Endothelial cell of umbilical vein (primary cell): ENCODE data around the gene VRK2. TPM values are rescaled to one million over a fixed set of nuclear protein-coding genes. Genes with fewer than 3 reads are reported as not detected.

Experiments used
- BruUV-seq: library from RNA; stranded (reverse); fragments of 400-500 nt; replicated peaks from 2 replicates; lab custom pipeline; 2021; lab: Mats Ljungman, UMichigan
- CTCF ChIA-PET: fragments of 300-600, 350-600 bp; sonication (Branson Sonifier 250); formaldehyde crosslinking; loops from one replicate; lab custom pipeline; 2021; ENCODE audit warnings: antibody characterized with exemption, inconsistent platforms; lab: Charles Lee
- POLR2A ChIA-PET: fragments of 300-600, 350-600 bp; sonication (Branson Sonifier 250); formaldehyde crosslinking; loops from one replicate; lab custom pipeline; 2021; ENCODE audit warnings: antibody characterized with exemption, inconsistent platforms; lab: Charles Lee
- DNase-seq: peaks from one replicate; pipeline ENCODE4 v3.0.0-alpha.2; 2011; ENCODE audit warnings: low read depth, low spot score
- FAIRE-seq: peaks from 2 replicates; lab custom pipeline; 2011; peaks lifted over from hg19 to GRCh38; lab: Jason Lieb, UNC
- H2AFZ ChIP-seq: 2 replicates; pipeline ENCODE4 v1.6.0; 2012; ENCODE audit warnings: low read depth, low read length, control low read depth, inconsistent platforms
- H3K27ac ChIP-seq: 2 replicates; pipeline ENCODE4 v1.5.1; 2011; ENCODE audit warnings: low read depth, mild to moderate bottlenecking, control low read depth, low read length, moderate library complexity; ENCODE audit not compliant: insufficient read depth
- H3K27me3 ChIP-seq, 2 experiments: 2 replicates each; pipeline versions ENCODE4 v1.6.0 to v1.6.1; 2011; ENCODE audit warnings: low read length in 2 of 2, mixed read lengths in 1 of 2; ENCODE audit not compliant: control insufficient read depth in 2 of 2, insufficient read depth in 2 of 2
- H3K36me3 ChIP-seq, 2 experiments: 2 replicates in 1 of 2; 3 replicates in 1 of 2; pipeline ENCODE4 v1.5.1; 2011; ENCODE audit warnings: low read length in 2 of 2, mild to moderate bottlenecking in 1 of 2, moderate library complexity in 1 of 2; ENCODE audit not compliant: control insufficient read depth in 2 of 2, insufficient read depth in 2 of 2; ENCODE audit errors: extremely low read depth in 1 of 2
- H3K4me1 ChIP-seq: 3 replicates; pipeline ENCODE4 v1.5.1; 2011; ENCODE audit warnings: mild to moderate bottlenecking, low read length; ENCODE audit not compliant: control insufficient read depth, insufficient read depth; ENCODE audit errors: extremely low read depth
- H3K4me2 ChIP-seq: 2 replicates; pipeline ENCODE4 v1.6.1; 2011; ENCODE audit warnings: low read length, control low read depth, mixed read lengths; ENCODE audit not compliant: insufficient read depth
- H3K4me3 ChIP-seq, 3 experiments: fragments of 200-600 bp in 1 of 3; sonication (generic), shearing (Covaris generic) in 1 of 3; replicated peaks in 1 of 3; 2 replicates each; pipeline ENCODE4 v1.5.1; 2011 to 2016; ENCODE audit warnings: control low read depth in 3 of 3, low read length in 3 of 3, mild to moderate bottlenecking in 2 of 3, inconsistent platforms in 1 of 3, low read depth in 1 of 3, moderate library complexity in 1 of 3; ENCODE audit not compliant: insufficient read depth in 1 of 3
- H3K79me2 ChIP-seq: 2 replicates; pipeline ENCODE4 v1.6.0; 2012; ENCODE audit warnings: low read length, inconsistent platforms; ENCODE audit not compliant: control insufficient read depth, insufficient read depth
- H3K9ac ChIP-seq: replicated peaks from 2 replicates; pipeline ENCODE3; 2011; ENCODE audit warnings: low read length, control low read depth; ENCODE audit not compliant: insufficient read depth; ENCODE audit errors: extremely low read depth
- H3K9me1 ChIP-seq: replicated peaks from 3 replicates; pipeline ENCODE4 v1.6.0; 2011; ENCODE audit warnings: mild to moderate bottlenecking, low read length; ENCODE audit not compliant: control insufficient read depth, insufficient read depth; ENCODE audit errors: extremely low read depth
- H3K9me3 ChIP-seq: replicated peaks from 2 replicates; pipeline ENCODE4 v1.5.1; 2012; ENCODE audit warnings: low read length, inconsistent platforms; ENCODE audit not compliant: control insufficient read depth, insufficient read depth
- H4K20me1 ChIP-seq: replicated peaks from 2 replicates; pipeline ENCODE3; 2011; ENCODE audit warnings: mild to moderate bottlenecking, low read length; ENCODE audit not compliant: control insufficient read depth, insufficient read depth; ENCODE audit errors: extremely low read depth
- CTCF ChIP-seq, 2 donors: IDR thresholded peaks; 1 replicate in 1 of 2; 2 replicates in 1 of 2; pipeline ENCODE4 v1.5.1; 2011; ENCODE audit warnings: low read length in 2 of 2, mild to moderate bottlenecking in 2 of 2, moderate library complexity in 2 of 2, control low read depth in 1 of 2, inconsistent platforms in 1 of 2, low read depth in 1 of 2; ENCODE audit not compliant: insufficient read depth in 1 of 2; ENCODE audit errors: extremely low read depth in 1 of 2
- EZH2 ChIP-seq: IDR thresholded peaks from 2 replicates; pipeline ENCODE4 v1.6.1; 2012; ENCODE audit warnings: borderline replicate concordance, low read depth, mild to moderate bottlenecking, moderate library complexity, low read length, inconsistent platforms; ENCODE audit not compliant: severe bottlenecking
- FOS ChIP-seq: IDR thresholded peaks from 2 replicates; pipeline ENCODE4 v1.6.1; 2011; ENCODE audit warnings: mild to moderate bottlenecking, low read length, moderate library complexity, borderline replicate concordance; ENCODE audit not compliant: insufficient read depth
- GATA2 ChIP-seq: IDR thresholded peaks from 2 replicates; pipeline ENCODE4 v1.7.0; 2011; ENCODE audit warnings: low read depth, mild to moderate bottlenecking, moderate library complexity, mixed read lengths, low read length; ENCODE audit not compliant: insufficient read length, insufficient read depth
- JUN ChIP-seq: IDR thresholded peaks from 2 replicates; pipeline ENCODE4 v1.6.1; 2011; ENCODE audit warnings: borderline replicate concordance, low read depth; ENCODE audit not compliant: insufficient read length, insufficient read depth
- MAX ChIP-seq: IDR thresholded peaks from 2 replicates; pipeline ENCODE4 v1.6.1; 2011; ENCODE audit not compliant: insufficient read depth, insufficient read length
- MYC ChIP-seq: IDR thresholded peaks from one replicate; pipeline ENCODE4 v1.6.1; 2011; ENCODE audit warnings: mild to moderate bottlenecking, low read depth, low read length
- POLR2A ChIP-seq: IDR thresholded peaks from 2 replicates; pipeline ENCODE4 v1.6.1; 2012; ENCODE audit warnings: low read depth, mild to moderate bottlenecking, control low read depth, low read length
- POLR2AphosphoS5 ChIP-seq: IDR thresholded peaks from 2 replicates; pipeline ENCODE4 v1.6.1; 2012; ENCODE audit warnings: low read depth, mild to moderate bottlenecking, control low read depth, low read length, moderate library complexity; ENCODE audit not compliant: insufficient read depth
- dilution Hi-C: fragments of 300-500 bp; cut with MboI; formaldehyde crosslinking; loops from one replicate; pipeline ENCODE4 v1.15.0; 2019; ENCODE audit warnings: low sequenced_read_pairs; ENCODE audit not compliant: extremely low pct_ligation_motif_present
- intact Hi-C: fragments of 100-400 bp; cut with micrococcal nuclease; formaldehyde crosslinking; loops from one replicate; pipeline ENCODE4 v1.10.0; 2022
- polyA plus RNA-seq, 4 experiments: library from polyadenylated mRNA; depleted of rRNA in 3 of 4; stranded (reverse) in 3 of 4; unstranded in 1 of 4; fragments of >200 nt; gene quantifications; 2 replicates each; pipeline versions ENCODE4 v1.2.1 to v1.2.3, GENCODE V29; 2011 to 2012; ENCODE audit warnings: missing spikeins in 1 of 4
- total RNA-seq: library from RNA; stranded (reverse); gene quantifications from 2 replicates; pipeline ENCODE4 v1.2.3, GENCODE V29; 2021

VRK2 gene
- total and polyA plus RNA-seq, 2 donors (not counting 3 experiments of a cell fraction or from before 2014, with no cell fraction given): 11.2 to 35.2 TPM

DNA sequence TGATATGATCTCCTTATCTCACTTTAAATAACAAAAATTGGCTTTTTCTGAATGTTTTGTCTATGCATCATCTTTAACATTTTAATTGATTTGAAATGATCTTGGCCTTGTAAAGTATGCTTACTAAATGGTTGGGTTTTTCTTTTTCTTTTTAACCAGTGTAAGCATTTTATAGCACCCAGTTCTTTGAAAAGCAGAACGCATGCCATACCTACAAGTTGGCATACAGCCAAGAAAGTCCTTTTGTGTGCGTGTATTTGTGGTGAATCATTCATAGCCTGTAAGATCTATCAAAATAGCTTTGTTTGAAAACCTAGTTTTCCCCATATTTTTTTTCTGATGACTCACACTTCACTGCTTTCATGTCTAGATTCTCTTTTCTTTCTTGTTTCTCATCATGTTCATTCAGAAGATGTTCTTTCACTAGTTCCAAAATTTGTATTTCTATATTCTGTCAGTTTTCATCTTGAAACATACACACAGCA, 4.1 kb upstream of the VRK2 start:
- Histone ChIP-seq H3K79me2 (peaks cover 13% of the 10 kb centered on the region), H3K9me1 (no peaks in the 10 kb centered on the region), H3K27ac (peak overlapping the region; percentile 63), H3K9ac (peak overlapping the region; percentile 50), H3K4me1 (peaks cover 55% of the 10 kb centered on the region), H3K27me3 (no peaks in the 10 kb centered on the region), H2AFZ (no peak overlapping the region), H3K9me3 (no peaks in the 10 kb centered on the region), H3K4me3 (no peak overlapping the region), H4K20me1 (no peaks in the 10 kb centered on the region), H3K4me2 (peak overlapping the region; percentile 26), H3K36me3 (no peaks in the 10 kb centered on the region)
- FAIRE-seq (peak; percentile 73), DNase-seq (peak; percentile 95)
- dilution Hi-C loops: no loop called here
- peak; percentile 35 for TF ChIP-seq GATA2
- TF ChIP-seq POLR2AphosphoS5: peak; percentile 46
- peak; percentile 97 for TF ChIP-seq FOS
- TF ChIP-seq JUN: peak; percentile 97
- TF ChIP-seq MYC: no peak
- BruUV-seq: no TSS peak
- CTCF ChIA-PET: interaction anchor here (0.7 to 1.8 kb wide), 7 partner anchors 9 to 638 kb away, joined by 3 to 8 read pairs (median 4); no protein-coding TSS in a partner anchor
- intact Hi-C loops: loop anchor here (2.0 to 10.0 kb wide), 2 partner anchors 198 to 402 kb away; partner anchors contain the start of gene FANCL
- POLR2A ChIA-PET: no interaction called here

DNA sequence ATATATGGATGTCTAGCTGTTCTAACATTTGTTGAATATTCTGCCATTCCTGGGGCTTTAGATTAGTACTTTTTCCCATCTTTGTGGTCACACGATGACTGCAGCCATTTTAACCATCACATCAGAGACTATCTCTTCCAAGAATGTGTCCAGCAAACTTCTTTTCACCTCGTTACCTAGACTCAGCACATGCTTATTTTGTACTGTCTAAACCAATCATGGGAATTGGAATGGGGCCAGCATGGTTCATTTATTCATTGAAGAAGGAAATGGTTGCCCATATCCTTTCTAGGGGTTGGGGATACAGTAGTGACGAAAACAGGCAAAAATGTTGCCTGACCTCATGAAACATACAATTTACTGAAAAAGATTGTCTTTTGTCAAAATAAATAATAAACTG, 2.5 kb upstream of the VRK2 start:
- Histone ChIP-seq H3K4me3 (no peak overlapping the region), H3K9me1 (no peaks in the 10 kb centered on the region), H3K9ac (no peak overlapping the region), H3K4me1 (peaks cover 57% of the 10 kb centered on the region), H3K79me2 (peaks cover 27% of the 10 kb centered on the region), H3K4me2 (no peak overlapping the region), H2AFZ (no peak overlapping the region), H3K9me3 (no peaks in the 10 kb centered on the region), H4K20me1 (no peaks in the 10 kb centered on the region), H3K27ac (no peak overlapping the region), H3K36me3 (no peaks in the 10 kb centered on the region), H3K27me3 (no peaks in the 10 kb centered on the region)
- FAIRE-seq: no peak
- CTCF ChIA-PET: no interaction called here
- no TSS peak for BruUV-seq
- dilution Hi-C loops: no loop called here
- intact Hi-C loops: loop anchor here (10.0 kb wide), 1 partner anchor 401 kb away; no protein-coding TSS in a partner anchor
- POLR2A ChIA-PET: no interaction called here
- TF ChIP-seq FOS (no peak), POLR2A (no peak), MYC (no peak), EZH2 (no peak), POLR2AphosphoS5 (no peak), GATA2 (no peak), MAX (no peak), JUN (no peak), CTCF (IDR thresholded peaks at IDR 0.05; ENCODE audit: extremely low read depth in 1 of 2, insufficient read depth in 1 of 2, low read depth in 1 of 2, low read length in 2 of 2) (no peak)
- DNase-seq: no peak
